GM12878 (cell line): ENCODE results near the gene CETP. TPM values are rescaled to one million over a fixed set of nuclear protein-coding genes. Genes with fewer than 3 reads are reported as not detected.

Experiments
- ATAC-seq: fragments of 200-7000 bp; cut with Tn5 transposase; 3 replicates; pipeline ENCODE4 v1.9.1; 2020; ENCODE audit warnings: mild to moderate bottlenecking, moderate library complexity
- BruUV-seq: library from RNA; stranded (reverse); fragments of 400-500 nt; replicated peaks from 2 replicates; lab custom pipeline; 2021; lab: Mats Ljungman, UMichigan
- CTCF ChIA-PET: fragments of 300-600 bp; sonication (Branson Sonifier 250); formaldehyde crosslinking; extraction: SDS; loops from one replicate; lab custom pipeline; 2021; ENCODE audit warnings: inconsistent platforms; lab: Yijun Ruan, JAX
- POLR2A ChIA-PET: fragments of 350-600 bp; formaldehyde crosslinking; extraction: SDS; loops from one replicate; lab custom pipeline; 2021; ENCODE audit warnings: inconsistent platforms; lab: Charles Lee
- RAD21 ChIA-PET: fragments of 300-600 bp; sonication (Branson Sonifier 250); formaldehyde crosslinking; loops from one replicate; lab custom pipeline; 2023; ENCODE audit warnings: antibody characterized with exemption; ENCODE audit not compliant: unreplicated experiment; lab: Charles Lee
- SMC1A ChIA-PET: fragments of 300-600 bp; sonication (Branson Sonifier 250); formaldehyde crosslinking; loops from one replicate; lab custom pipeline; 2023; ENCODE audit not compliant: unreplicated experiment, uncharacterized antibody; lab: Charles Lee
- DNase-seq: peaks from one replicate; pipeline ENCODE4 v3.0.0-alpha.2; 2011; ENCODE audit warnings: low read depth, low spot score
- FAIRE-seq: peaks from 3 replicates; lab custom pipeline; 2011; peaks lifted over from hg19 to GRCh38; lab: Jason Lieb, UNC
- H2AFZ ChIP-seq: 2 replicates; pipeline ENCODE4 v1.6.0; 2011; ENCODE audit warnings: low read depth, low read length, control low read depth; ENCODE audit not compliant: control insufficient read depth
- H3K27ac ChIP-seq: 2 replicates; pipeline ENCODE4 v1.5.1; 2011; ENCODE audit warnings: control low read depth; ENCODE audit not compliant: control insufficient read depth, insufficient read depth
- H3K27me3 ChIP-seq, 2 experiments: replicated peaks in 1 of 2; 2 replicates each; pipeline versions ENCODE4 v1.6.0 to v1.6.1; 2011; ENCODE audit warnings: low read length in 1 of 2; ENCODE audit not compliant: control insufficient read depth in 2 of 2, insufficient read depth in 2 of 2
- H3K36me3 ChIP-seq, 2 experiments: 2 replicates each; pipeline ENCODE4 v1.5.1; 2011; ENCODE audit warnings: low read length in 1 of 2; ENCODE audit not compliant: control insufficient read depth in 2 of 2, insufficient read depth in 2 of 2
- H3K4me1 ChIP-seq: 2 replicates; pipeline ENCODE4 v1.6.1; 2011; ENCODE audit warnings: mild to moderate bottlenecking, low read length, moderate library complexity, mixed read lengths; ENCODE audit not compliant: control insufficient read depth, insufficient read depth
- H3K4me2 ChIP-seq: 2 replicates; pipeline ENCODE4 v1.6.0; 2011; ENCODE audit warnings: control low read depth; ENCODE audit not compliant: control insufficient read depth, insufficient read depth
- H3K4me3 ChIP-seq: fragments of 200-600 bp; sonication (generic); 2 replicates; pipeline ENCODE4 v1.5.1; 2016
- H3K79me2 ChIP-seq: 2 replicates; pipeline ENCODE4 v1.6.0; 2011; ENCODE audit warnings: low read length; ENCODE audit not compliant: control insufficient read depth, insufficient read depth
- H3K9ac ChIP-seq: 2 replicates; pipeline ENCODE4 v1.8.0; 2011; ENCODE audit warnings: low read length, control low read depth, mixed read lengths; ENCODE audit not compliant: control insufficient read depth, insufficient read depth
- H3K9me3 ChIP-seq: replicated peaks from 3 replicates; pipeline ENCODE4 v1.5.1; 2011; ENCODE audit warnings: mild to moderate bottlenecking, low read length; ENCODE audit not compliant: control insufficient read depth, insufficient read depth
- H4K20me1 ChIP-seq: 2 replicates; pipeline ENCODE4 v1.6.0; 2011; ENCODE audit not compliant: control insufficient read depth, insufficient read depth
- EED ChIP-seq: sonication (generic); IDR thresholded peaks from 2 replicates; pipeline ENCODE4 v1.6.1; 2016; ENCODE audit warnings: antibody characterized with exemption, low read depth
- HDAC6 ChIP-seq: fragments of 200-600 bp; sonication (generic); IDR thresholded peaks from one replicate; pipeline ENCODE4 v1.8.0; 2017; ENCODE audit warnings: antibody characterized with exemption; ENCODE audit not compliant: unreplicated experiment
- IKZF1 ChIP-seq: fragments of 450-650 bp; conservative IDR thresholded peaks from 2 replicates; pipeline ENCODE4 v1.6.1; 2017; ENCODE audit warnings: antibody characterized with exemption, mild to moderate bottlenecking
- JUNB ChIP-seq: IDR thresholded peaks from 2 replicates; pipeline ENCODE4 v1.6.1; 2016; ENCODE audit warnings: antibody characterized with exemption, mild to moderate bottlenecking
- KAT2A ChIP-seq: conservative IDR thresholded peaks from 2 replicates; pipeline ENCODE4 v1.6.1; 2011; ENCODE audit warnings: low read depth, low read length; ENCODE audit not compliant: control insufficient read depth
- MXI1 ChIP-seq: fragments of 150-350 bp; IDR thresholded peaks from 2 replicates; pipeline ENCODE4 v1.6.1; 2011; ENCODE audit warnings: low read depth, mild to moderate bottlenecking, inconsistent platforms, low read length, improper control_type of control experiment
- POLR2A ChIP-seq: IDR thresholded peaks from 2 replicates; pipeline ENCODE4 v1.6.1; 2011; ENCODE audit warnings: low read depth, mild to moderate bottlenecking, low read length
- SKIL ChIP-seq: fragments of 450-650 bp; IDR thresholded peaks from 2 replicates; pipeline ENCODE4 v1.6.1; 2017; ENCODE audit warnings: mild to moderate bottlenecking, low read depth, inconsistent platforms; ENCODE audit not compliant: poor library complexity, severe bottlenecking
- STAT1 ChIP-seq: fragments of 450-650 bp; conservative IDR thresholded peaks from 2 replicates; pipeline ENCODE4 v1.6.1; 2014; ENCODE audit warnings: antibody characterized with exemption, mild to moderate bottlenecking
- ZSCAN29 ChIP-seq: fragments of 450-650 bp; IDR thresholded peaks from 2 replicates; pipeline ENCODE4 v1.6.1; 2017; ENCODE audit warnings: mild to moderate bottlenecking, moderate library complexity
- WGBS: methylation state at CpG from one replicate; pipeline ENCODE4 v1.1.6; 2016; ENCODE audit warnings: low lambda C conversion rate; ENCODE audit not compliant: insufficient replicate concordance, insufficient coverage; ENCODE audit errors: missing lambda C conversion rate; 5-methylcytosine and 5-hydroxymethylcytosine counted together
- in situ Hi-C: fragments of 300-500 bp; cut with MboI; formaldehyde crosslinking; loops from 9 replicates; pipeline ENCODE4 v1.14.3; 2018; ENCODE audit warnings: mixed read lengths
- intact Hi-C: fragments of 100-400 bp; cut with micrococcal nuclease; formaldehyde crosslinking; loops from one replicate; pipeline ENCODE4 v1.14.2; 2022; ENCODE audit not compliant: unreplicated experiment
- polyA plus RNA-seq, 11 experiments: library from polyadenylated mRNA; depleted of rRNA in 4 of 11; unstranded in 6 of 11; stranded (reverse) in 5 of 11; fragments of >200 nt; fragmentation: Nextera tagmentation in 4 of 11; fragmentation: Illumina TruSeq in 1 of 11; extraction: Ambion mirVana in 4 of 11; extraction: Trizol in 1 of 11; gene quantifications; 1 replicate in 1 of 11; 2 replicates in 10 of 11; pipeline versions ENCODE4 v1.2.1 to v1.2.3, GENCODE V29; 2011 to 2016; ENCODE audit warnings: inconsistent platforms in 2 of 11, missing spikeins in 2 of 11, low read depth in 1 of 11
- total RNA-seq, 4 experiments: library from RNA; depleted of rRNA in 3 of 4; stranded (reverse); fragments of >200 nt in 3 of 4; fragmentation: Illumina TruSeq in 1 of 4; extraction: Trizol in 1 of 4; gene quantifications; 2 replicates each; pipeline versions ENCODE4 v1.2.1 to v1.2.3, GENCODE V29; 2013 to 2021
- TF ChIP-seq, protein P1 (sequence below): IDR thresholded peaks from 2 replicates; pipeline ENCODE4 v1.6.1; 2012; ENCODE audit warnings: improper control_type of control experiment, low read depth, low read length; ENCODE audit not compliant: insufficient replicate concordance
- TF ChIP-seq, protein P2 (sequence below): fragments of 150-350 bp; IDR thresholded peaks from 2 replicates; pipeline ENCODE4 v1.6.1; 2014; ENCODE audit warnings: mild to moderate bottlenecking, low read depth, low read length

CETP gene
- total and polyA plus RNA-seq, 10 of the 15 experiments (the other 5 are each of a cell fraction or from before 2014, with no cell fraction given) = 1.2 to 6.4 (median 2.1) TPM

GRCh38 chr16:57004387-57005250 is 42.9 kb downstream of the CETP start:
- POLR2A ChIA-PET = interaction anchor here (0.6 to 5.1 kb wide), 15 partner anchors 9 to 71 kb away, joined by 3 to 68 read pairs (median 4); partner anchors contain the start of gene NLRC5
- CTCF ChIA-PET = interaction anchor here (0.5 to 7.0 kb wide), 18 partner anchors 8 to 135 kb away, joined by 3 to 55 read pairs (median 5); partner anchors contain the start of gene NLRC5
- H3K27ac ChIP-seq = peak overlapping the region; percentile 86
- H3K27me3 ChIP-seq = no peaks in the 10 kb centered on the region
- FAIRE-seq = peak; percentile 91
- BruUV-seq = no TSS peak
- peak overlapping the region; percentile 42; the same call in 1 of the 2 replicates for H2AFZ ChIP-seq
- no peak for DNase-seq
- SMC1A ChIA-PET = interaction anchor here (0.6 to 20.8 kb wide), 15 partner anchors 8 to 163 kb away, joined by 3 to 604 read pairs (median 4); partner anchors contain the start of genes CETP and NLRC5
- peaks cover 69% of the 10 kb centered on the region for H3K4me1 ChIP-seq
- peak overlapping the region; percentile 30 for H3K4me2 ChIP-seq
- H3K9ac ChIP-seq = peak overlapping the region; percentile 60
- H3K4me3 ChIP-seq = peak overlapping the region; percentile 32; the same call in 1 of the 2 replicates
- no peaks in the 10 kb centered on the region; a peak in 2 of 4 replicates for H3K36me3 ChIP-seq
- intact Hi-C loops = loop anchor here (5.0 kb wide), 1 partner anchor 38 kb away; no protein-coding TSS in a partner anchor
- H4K20me1 ChIP-seq = no peaks in the 10 kb centered on the region
- H3K9me3 ChIP-seq = no peaks in the 10 kb centered on the region
- peak; percentile 4; the same call in 2 of the 3 replicates for ATAC-seq
- H3K79me2 ChIP-seq = peaks cover 65% of the 10 kb centered on the region
- in situ Hi-C loops = no loop called here
- RAD21 ChIA-PET = interaction anchor here (0.7 to 22.0 kb wide), 10 partner anchors 9 to 135 kb away, joined by 3 to 473 read pairs (median 6); partner anchors contain the start of gene NLRC5
- WGBS = 2% methylated on average over 15 of the region's 15 CpGs
- TF ChIP-seq IKZF1 (peak; percentile 56), ZSCAN29 (no peak), EED (peak; percentile 47; the same call in 1 of the 2 replicates), STAT1 (no peak), MXI1 (peak; percentile 46), JUNB (no peak), KAT2A (no peak), POLR2A (peak; percentile 28; the same call in 1 of the 2 replicates), HDAC6 (no peak), SKIL (no peak)
- TF ChIP-seq, protein P1, sequence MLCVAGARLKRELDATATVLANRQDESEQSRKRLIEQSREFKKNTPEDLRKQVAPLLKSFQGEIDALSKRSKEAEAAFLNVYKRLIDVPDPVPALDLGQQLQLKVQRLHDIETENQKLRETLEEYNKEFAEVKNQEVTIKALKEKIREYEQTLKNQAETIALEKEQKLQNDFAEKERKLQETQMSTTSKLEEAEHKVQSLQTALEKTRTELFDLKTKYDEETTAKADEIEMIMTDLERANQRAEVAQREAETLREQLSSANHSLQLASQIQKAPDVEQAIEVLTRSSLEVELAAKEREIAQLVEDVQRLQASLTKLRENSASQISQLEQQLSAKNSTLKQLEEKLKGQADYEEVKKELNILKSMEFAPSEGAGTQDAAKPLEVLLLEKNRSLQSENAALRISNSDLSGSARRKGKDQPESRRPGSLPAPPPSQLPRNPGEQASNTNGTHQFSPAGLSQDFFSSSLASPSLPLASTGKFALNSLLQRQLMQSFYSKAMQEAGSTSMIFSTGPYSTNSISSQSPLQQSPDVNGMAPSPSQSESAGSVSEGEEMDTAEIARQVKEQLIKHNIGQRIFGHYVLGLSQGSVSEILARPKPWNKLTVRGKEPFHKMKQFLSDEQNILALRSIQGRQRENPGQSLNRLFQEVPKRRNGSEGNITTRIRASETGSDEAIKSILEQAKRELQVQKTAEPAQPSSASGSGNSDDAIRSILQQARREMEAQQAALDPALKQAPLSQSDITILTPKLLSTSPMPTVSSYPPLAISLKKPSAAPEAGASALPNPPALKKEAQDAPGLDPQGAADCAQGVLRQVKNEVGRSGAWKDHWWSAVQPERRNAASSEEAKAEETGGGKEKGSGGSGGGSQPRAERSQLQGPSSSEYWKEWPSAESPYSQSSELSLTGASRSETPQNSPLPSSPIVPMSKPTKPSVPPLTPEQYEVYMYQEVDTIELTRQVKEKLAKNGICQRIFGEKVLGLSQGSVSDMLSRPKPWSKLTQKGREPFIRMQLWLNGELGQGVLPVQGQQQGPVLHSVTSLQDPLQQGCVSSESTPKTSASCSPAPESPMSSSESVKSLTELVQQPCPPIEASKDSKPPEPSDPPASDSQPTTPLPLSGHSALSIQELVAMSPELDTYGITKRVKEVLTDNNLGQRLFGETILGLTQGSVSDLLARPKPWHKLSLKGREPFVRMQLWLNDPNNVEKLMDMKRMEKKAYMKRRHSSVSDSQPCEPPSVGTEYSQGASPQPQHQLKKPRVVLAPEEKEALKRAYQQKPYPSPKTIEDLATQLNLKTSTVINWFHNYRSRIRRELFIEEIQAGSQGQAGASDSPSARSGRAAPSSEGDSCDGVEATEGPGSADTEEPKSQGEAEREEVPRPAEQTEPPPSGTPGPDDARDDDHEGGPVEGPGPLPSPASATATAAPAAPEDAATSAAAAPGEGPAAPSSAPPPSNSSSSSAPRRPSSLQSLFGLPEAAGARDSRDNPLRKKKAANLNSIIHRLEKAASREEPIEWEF = no peak
- TF ChIP-seq, protein P2, sequence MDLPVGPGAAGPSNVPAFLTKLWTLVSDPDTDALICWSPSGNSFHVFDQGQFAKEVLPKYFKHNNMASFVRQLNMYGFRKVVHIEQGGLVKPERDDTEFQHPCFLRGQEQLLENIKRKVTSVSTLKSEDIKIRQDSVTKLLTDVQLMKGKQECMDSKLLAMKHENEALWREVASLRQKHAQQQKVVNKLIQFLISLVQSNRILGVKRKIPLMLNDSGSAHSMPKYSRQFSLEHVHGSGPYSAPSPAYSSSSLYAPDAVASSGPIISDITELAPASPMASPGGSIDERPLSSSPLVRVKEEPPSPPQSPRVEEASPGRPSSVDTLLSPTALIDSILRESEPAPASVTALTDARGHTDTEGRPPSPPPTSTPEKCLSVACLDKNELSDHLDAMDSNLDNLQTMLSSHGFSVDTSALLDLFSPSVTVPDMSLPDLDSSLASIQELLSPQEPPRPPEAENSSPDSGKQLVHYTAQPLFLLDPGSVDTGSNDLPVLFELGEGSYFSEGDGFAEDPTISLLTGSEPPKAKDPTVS = no peak
